RWPE2 (cell line): ENCODE results near the gene LSS.

Experiments
- ATAC-seq: fragments of 200-7000 bp; cut with Tn5 transposase; 3 replicates; pipeline ENCODE4 v1.9.1; 2021; ENCODE audit warnings: low read depth
- DNase-seq: peaks from one replicate; pipeline ENCODE4 v3.0.0-alpha.2; 2020; ENCODE audit warnings: low spot score
- H3K27ac ChIP-seq: fragments of 450-650 bp; 2 replicates; pipeline ENCODE4 v1.5.1; 2017; ENCODE audit warnings: mild to moderate bottlenecking; ENCODE audit not compliant: poor library complexity, severe bottlenecking
- H3K27me3 ChIP-seq: fragments of 250-450 bp; sonication (Bioruptor Pico); 2 replicates; pipeline ENCODE4 v1.5.1; 2021; ENCODE audit warnings: mild to moderate bottlenecking, moderate library complexity; ENCODE audit not compliant: insufficient read depth, poor library complexity, severe bottlenecking
- H3K36me3 ChIP-seq: fragments of 250-450 bp; sonication (Bioruptor Pico); 2 replicates; pipeline ENCODE4 v1.5.1; 2020; ENCODE audit warnings: low read depth, mild to moderate bottlenecking, moderate library complexity
- H3K4me1 ChIP-seq: fragments of 250-450 bp; sonication (Bioruptor Pico); 2 replicates; pipeline ENCODE4 v1.5.1; 2021; ENCODE audit warnings: mild to moderate bottlenecking, moderate library complexity; ENCODE audit not compliant: insufficient read depth, poor library complexity, severe bottlenecking
- H3K4me3 ChIP-seq: fragments of 250-450 bp; sonication (Bioruptor Pico); 2 replicates; pipeline ENCODE4 v1.5.1; 2021; ENCODE audit warnings: mild to moderate bottlenecking, moderate library complexity; ENCODE audit not compliant: severe bottlenecking
- H3K9me3 ChIP-seq: fragments of 250-450 bp; sonication (Bioruptor Pico); 2 replicates; pipeline ENCODE4 v1.5.1; 2021; ENCODE audit warnings: mild to moderate bottlenecking, moderate library complexity; ENCODE audit not compliant: severe bottlenecking
- TF ChIP-seq, protein P1 (sequence below): fragments of 450-650 bp; IDR thresholded peaks from one replicate; pipeline ENCODE4 v1.5.1; 2017; ENCODE audit warnings: mild to moderate bottlenecking, moderate library complexity; ENCODE audit not compliant: poor library complexity, severe bottlenecking

Gene LSS

GRCh38 chr21:46193829-46194373, 34.7 kb downstream of the LSS start:
- ATAC-seq (no peak), DNase-seq (no peak)
- Histone ChIP-seq H3K4me3 (no peak overlapping the region), H3K4me1 (peaks cover 4% of the 10 kb centered on the region), H3K9me3 (no peaks in the 10 kb centered on the region), H3K36me3 (peaks cover 75% of the 10 kb centered on the region), H3K27me3 (no peaks in the 10 kb centered on the region), H3K27ac (no peak overlapping the region)
- TF ChIP-seq, protein P1, sequence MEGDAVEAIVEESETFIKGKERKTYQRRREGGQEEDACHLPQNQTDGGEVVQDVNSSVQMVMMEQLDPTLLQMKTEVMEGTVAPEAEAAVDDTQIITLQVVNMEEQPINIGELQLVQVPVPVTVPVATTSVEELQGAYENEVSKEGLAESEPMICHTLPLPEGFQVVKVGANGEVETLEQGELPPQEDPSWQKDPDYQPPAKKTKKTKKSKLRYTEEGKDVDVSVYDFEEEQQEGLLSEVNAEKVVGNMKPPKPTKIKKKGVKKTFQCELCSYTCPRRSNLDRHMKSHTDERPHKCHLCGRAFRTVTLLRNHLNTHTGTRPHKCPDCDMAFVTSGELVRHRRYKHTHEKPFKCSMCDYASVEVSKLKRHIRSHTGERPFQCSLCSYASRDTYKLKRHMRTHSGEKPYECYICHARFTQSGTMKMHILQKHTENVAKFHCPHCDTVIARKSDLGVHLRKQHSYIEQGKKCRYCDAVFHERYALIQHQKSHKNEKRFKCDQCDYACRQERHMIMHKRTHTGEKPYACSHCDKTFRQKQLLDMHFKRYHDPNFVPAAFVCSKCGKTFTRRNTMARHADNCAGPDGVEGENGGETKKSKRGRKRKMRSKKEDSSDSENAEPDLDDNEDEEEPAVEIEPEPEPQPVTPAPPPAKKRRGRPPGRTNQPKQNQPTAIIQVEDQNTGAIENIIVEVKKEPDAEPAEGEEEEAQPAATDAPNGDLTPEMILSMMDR: no peak

GRCh38 chr21:46191686-46192575, 36.6 kb downstream of the LSS start:
- H3K4me3 ChIP-seq: no peak overlapping the region
- H3K36me3 ChIP-seq: peaks cover 66% of the 10 kb centered on the region
- H3K9me3 ChIP-seq: no peaks in the 10 kb centered on the region
- TF ChIP-seq, protein P1: no peak
- no peak overlapping the region for H3K27ac ChIP-seq
- no peak for DNase-seq
- H3K27me3 ChIP-seq: no peaks in the 10 kb centered on the region
- peaks cover 13% of the 10 kb centered on the region for H3K4me1 ChIP-seq
- no peak for ATAC-seq

- peaks cover 13% of the 10 kb centered on the region for H3K4me1 ChIP-seq
- no peak overlapping the region for H3K4me3 ChIP-seq
- DNase-seq: peak; percentile 69
- H3K9me3 ChIP-seq: no peaks in the 10 kb centered on the region
- no peak overlapping the region for H3K27ac ChIP-seq
- peak; percentile 77 for ATAC-seq
- TF ChIP-seq, protein P1: no peak
- H3K36me3 ChIP-seq: peaks cover 60% of the 10 kb centered on the region
- H3K27me3 ChIP-seq: no peaks in the 10 kb centered on the region
These were observed 37.3 kb downstream of the LSS start for GRCh38 chr21:46191257-46191685.

GRCh38 chr21:46190491-46191131, 38.0 kb downstream of the LSS start:
- TF ChIP-seq, protein P1: no peak
- H3K4me3 ChIP-seq: no peak overlapping the region
- H3K27me3 ChIP-seq: no peaks in the 10 kb centered on the region
- no peak overlapping the region for H3K27ac ChIP-seq
- peaks cover 53% of the 10 kb centered on the region for H3K36me3 ChIP-seq
- no peak for ATAC-seq
- peaks cover 13% of the 10 kb centered on the region for H3K4me1 ChIP-seq
- no peak for DNase-seq
- no peaks in the 10 kb centered on the region for H3K9me3 ChIP-seq
